GM12874 (cell line): ENCODE results near the gene DAPK3.

Experiments used
- TF ChIP-seq, protein P1 (sequence below): IDR thresholded peaks from 2 replicates; pipeline ENCODE4 v1.5.1; 2011; ENCODE audit warnings: low read depth, mild to moderate bottlenecking, control low read depth, low read length, moderate library complexity; ENCODE audit not compliant: insufficient read depth

DAPK3 gene

DNA sequence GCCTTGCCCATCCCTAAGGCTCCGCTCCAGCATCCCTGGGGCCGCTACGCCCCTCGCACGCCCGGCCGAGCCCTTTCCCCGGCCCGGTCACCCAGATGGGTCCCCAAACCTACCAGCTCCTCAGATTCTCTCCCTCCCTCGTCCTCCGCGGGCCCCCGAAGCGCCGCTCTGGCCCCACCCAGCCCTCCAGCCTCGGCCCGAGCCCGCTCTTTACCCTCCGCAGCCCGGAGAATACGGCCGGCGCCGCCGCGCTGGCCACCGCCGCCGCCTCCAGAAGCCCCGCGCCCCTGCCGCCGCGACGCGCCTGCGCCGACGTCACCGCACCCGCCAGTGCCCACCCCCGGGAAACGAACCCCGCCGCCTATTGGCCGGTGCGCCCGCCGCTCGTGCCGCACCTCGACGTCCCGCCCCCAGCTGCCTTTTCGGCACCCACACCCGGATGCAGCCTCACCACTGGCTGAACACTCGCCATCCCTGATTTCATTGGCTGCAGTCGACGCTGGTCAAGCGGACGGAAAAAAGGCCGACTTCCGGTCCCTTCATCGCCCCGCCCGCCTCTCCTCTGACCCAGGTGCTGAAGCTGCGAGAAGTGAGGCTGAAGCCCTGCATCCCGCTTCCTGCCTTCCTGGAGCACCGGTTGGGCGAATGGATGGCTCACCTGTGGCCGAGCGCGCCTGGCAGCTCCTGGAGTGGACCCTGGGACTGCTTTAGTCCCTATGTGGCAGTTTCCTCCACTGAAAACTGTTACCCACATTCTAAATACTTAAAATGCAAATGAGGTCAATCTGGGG is at the start of gene DAPK3:
Gene DAPK3, minus strand, starts transcription at position 292 of the 791 bp plus-strand sequence. CDS start 1,364 bp downstream, outside the sequence.
- TF ChIP-seq, protein P1, sequence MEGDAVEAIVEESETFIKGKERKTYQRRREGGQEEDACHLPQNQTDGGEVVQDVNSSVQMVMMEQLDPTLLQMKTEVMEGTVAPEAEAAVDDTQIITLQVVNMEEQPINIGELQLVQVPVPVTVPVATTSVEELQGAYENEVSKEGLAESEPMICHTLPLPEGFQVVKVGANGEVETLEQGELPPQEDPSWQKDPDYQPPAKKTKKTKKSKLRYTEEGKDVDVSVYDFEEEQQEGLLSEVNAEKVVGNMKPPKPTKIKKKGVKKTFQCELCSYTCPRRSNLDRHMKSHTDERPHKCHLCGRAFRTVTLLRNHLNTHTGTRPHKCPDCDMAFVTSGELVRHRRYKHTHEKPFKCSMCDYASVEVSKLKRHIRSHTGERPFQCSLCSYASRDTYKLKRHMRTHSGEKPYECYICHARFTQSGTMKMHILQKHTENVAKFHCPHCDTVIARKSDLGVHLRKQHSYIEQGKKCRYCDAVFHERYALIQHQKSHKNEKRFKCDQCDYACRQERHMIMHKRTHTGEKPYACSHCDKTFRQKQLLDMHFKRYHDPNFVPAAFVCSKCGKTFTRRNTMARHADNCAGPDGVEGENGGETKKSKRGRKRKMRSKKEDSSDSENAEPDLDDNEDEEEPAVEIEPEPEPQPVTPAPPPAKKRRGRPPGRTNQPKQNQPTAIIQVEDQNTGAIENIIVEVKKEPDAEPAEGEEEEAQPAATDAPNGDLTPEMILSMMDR = no peak

DNA sequence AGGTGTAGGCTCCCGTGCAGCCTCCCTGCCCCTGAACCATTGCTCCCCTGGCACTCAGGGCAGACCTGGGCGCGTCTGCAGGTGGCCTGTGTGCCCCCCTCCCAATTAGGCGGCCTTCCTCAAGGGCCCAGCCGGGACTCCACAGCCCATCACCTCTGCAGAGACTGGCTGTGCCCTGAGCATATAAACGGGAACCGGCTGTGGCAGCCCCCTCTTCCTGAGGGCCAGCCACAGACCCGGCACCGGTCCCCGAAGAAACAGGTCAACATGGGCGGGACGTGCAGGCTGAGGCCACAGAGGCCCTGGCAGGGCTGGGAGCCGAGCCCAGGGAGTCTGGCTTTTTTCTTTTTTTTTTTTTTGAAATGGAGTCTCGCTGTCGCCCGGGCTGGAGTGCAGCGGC is 48.7 kb upstream of the DAPK3 start:
- TF ChIP-seq, protein P1 = no peak

DNA sequence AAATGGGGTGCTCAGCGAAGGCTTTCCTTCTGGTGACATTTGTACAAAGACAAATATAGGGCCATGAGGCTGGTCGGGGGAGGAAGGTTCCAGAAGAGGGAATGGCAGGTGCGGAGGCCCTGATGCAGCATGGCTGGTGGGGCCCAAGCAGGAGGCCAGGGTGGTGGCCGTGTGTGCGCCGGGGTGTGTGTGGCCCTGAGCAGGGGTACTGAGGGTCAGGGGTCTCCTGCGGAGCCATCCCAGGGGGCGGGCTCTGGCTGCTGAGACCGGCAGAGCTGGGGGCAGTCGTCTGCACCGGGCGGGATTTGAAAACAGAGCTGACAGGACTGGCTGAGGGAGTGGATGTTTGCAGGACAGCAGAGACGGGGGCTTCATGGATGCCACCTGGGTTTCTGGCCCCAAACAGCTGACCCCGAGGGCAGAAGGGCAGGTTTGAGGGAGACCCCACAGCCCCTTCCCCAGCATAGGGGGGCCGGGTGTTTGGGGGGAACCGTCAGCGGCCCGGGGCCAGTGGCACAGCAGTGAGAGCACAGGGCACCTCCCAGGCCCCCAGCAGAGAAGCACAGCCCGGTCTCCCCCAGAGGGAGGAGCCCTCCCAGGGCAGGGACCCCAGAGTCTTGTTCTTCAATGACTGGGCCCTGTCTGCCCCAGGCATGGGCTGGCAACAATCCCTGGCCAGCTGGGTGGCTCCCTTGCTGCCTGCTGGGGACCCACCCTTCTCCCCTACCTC is 48.0 kb upstream of the DAPK3 start:
- TF ChIP-seq, protein P1 = no peak

DNA sequence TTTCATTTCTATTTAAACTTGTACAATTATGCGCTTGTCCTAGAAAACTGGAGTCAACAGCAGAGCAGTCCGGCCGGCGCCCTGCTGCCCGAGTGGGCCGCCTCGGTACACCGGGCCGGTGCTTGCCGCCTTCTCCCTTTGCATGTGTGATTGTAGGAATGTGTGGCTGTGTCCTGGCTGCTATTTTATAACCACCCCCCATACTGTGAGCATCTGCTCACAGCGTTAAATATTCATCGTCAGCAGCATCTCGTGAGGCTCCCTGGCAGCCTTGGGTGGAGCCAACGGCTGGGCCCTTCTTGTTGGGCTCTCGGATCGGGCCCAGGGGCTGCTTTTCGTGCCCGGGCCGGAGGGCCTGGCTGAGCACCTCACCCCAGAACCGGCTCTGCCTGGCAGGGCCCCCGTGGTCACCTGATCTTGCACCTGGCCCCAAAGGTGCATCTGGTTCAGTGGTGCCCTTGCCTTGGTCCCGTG is 47.3 kb upstream of the DAPK3 start:
- TF ChIP-seq, protein P1 = no peak

DNA sequence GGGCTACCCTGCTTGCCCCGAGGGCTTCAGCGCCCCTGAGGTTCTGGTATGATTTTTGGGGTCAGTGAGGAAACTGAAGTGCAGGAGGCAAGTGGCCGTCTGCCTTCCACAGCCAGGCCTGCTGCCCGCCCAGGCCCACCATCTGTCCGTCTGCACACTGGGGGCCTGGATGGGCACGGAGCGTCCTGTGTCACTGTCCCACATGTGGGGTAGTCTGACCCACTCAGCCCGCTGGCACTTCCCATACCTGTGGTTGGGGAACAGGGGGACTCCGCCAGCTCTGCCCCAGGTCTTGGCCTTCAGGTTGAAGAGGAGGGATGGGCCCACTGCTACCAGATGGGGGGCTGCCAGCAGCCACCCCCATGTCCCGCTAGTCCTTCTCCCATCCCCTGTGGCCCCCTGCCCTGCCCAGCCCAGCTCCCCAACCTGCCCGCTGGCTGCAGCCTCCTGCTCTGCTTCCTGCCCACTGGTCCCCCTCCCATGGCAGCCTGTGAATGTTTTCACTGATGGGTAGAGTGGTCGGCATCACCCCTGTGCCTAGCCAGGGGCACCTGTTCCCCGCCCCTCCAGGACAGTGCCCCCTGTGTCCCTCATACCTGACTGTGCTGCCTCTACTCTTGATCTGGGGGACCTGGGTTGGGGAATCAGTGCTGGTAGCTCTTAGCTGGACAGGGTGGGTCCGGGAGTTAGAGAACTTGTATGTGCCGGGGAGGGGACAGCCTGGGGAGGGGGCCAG is 46.2 kb upstream of the DAPK3 start:
- TF ChIP-seq, protein P1 = no peak

DNA sequence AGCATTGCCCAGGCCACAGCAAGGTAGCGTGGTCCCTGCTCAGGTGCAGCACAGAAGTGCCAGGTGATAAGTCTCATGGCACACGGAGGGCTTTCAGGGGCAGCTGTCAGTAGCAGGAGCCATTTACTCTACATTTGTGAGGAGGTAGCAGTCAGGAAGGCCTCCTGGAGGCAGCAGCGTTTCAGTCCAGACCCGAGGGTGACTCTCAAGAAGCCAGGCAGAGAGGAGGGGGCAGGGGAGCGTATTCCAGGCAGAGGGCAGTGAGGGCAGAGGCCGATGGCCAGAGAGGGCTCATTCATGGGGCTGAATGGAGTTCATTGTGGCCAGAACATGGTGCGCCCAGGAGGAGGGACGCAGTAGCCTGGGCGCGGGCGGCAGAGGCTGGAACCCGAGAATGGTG is 45.6 kb upstream of the DAPK3 start:
- TF ChIP-seq, protein P1 = no peak
